Measurements from ENCODE around the gene MELTF.

DNA sequence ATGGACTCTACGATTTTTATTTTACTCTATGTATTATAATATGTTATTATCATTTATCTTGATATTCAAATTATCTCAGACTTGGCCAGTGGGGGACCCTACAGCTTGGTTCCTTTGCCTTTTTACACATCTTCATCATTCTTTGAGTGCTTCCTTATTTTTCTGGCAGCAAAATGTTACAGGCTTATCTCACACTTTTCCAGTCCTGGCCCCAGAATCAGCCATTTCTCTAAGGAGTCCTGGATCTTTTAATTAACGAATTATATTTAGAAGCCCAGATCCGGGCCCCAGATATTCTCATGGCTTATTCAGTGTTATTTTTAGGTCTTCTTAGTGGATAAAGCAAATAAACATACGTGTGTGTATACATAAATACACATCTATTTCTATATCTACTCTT lies 32.8 kb upstream of the MELTF start:
- TF ChIP-seq, protein P1, sequence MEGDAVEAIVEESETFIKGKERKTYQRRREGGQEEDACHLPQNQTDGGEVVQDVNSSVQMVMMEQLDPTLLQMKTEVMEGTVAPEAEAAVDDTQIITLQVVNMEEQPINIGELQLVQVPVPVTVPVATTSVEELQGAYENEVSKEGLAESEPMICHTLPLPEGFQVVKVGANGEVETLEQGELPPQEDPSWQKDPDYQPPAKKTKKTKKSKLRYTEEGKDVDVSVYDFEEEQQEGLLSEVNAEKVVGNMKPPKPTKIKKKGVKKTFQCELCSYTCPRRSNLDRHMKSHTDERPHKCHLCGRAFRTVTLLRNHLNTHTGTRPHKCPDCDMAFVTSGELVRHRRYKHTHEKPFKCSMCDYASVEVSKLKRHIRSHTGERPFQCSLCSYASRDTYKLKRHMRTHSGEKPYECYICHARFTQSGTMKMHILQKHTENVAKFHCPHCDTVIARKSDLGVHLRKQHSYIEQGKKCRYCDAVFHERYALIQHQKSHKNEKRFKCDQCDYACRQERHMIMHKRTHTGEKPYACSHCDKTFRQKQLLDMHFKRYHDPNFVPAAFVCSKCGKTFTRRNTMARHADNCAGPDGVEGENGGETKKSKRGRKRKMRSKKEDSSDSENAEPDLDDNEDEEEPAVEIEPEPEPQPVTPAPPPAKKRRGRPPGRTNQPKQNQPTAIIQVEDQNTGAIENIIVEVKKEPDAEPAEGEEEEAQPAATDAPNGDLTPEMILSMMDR (IDR thresholded peaks at IDR 0.05), result no peak
- TF ChIP-seq, protein P2, sequence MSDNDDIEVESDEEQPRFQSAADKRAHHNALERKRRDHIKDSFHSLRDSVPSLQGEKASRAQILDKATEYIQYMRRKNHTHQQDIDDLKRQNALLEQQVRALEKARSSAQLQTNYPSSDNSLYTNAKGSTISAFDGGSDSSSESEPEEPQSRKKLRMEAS (IDR thresholded peaks at IDR 0.05), result no peak
- TF ChIP-seq FOSL2 (IDR thresholded peaks at IDR 0.05) (no peak), FOSL2 (CRISPR knock-in tag; IDR thresholded peaks at IDR 0.05) (no peak), RCOR1 (IDR thresholded peaks at IDR 0.05; ENCODE audit: low read depth, low read length) (no peak), CHD2 (IDR thresholded peaks at IDR 0.05; ENCODE audit: low read length, partially characterized antibody) (no peak), POLR2A (IDR thresholded peaks at IDR 0.05; ENCODE audit: low read length) (no peak), ZC3H11A (IDR thresholded peaks at IDR 0.05) (no peak), EP300 (IDR thresholded peaks at IDR 0.05) (no peak)

Data from A549 (cell line).